HepG2 (cell line): Measurements from ENCODE around the gene CTDNEP1. TPM values are rescaled to one million over a fixed set of nuclear protein-coding genes. Genes with fewer than 3 reads are reported as not detected.
A peak's percentile ranks its signal among the peaks of the same experiment; 100 is the strongest.

Source experiments
- CENPX ChIP-seq: sonication (generic); formaldehyde crosslinking; IDR thresholded peaks from 2 replicates; pipeline ENCODE4 v1.9.0; 2021; ENCODE audit warnings: mild to moderate bottlenecking, missing genetic modification reagents, moderate library complexity
- MAFK ChIP-seq, 2 experiments: IDR thresholded peaks in 1 of 2; conservative IDR thresholded peaks in 1 of 2; 2 replicates each; pipeline ENCODE4 v1.6.1; 2011; ENCODE audit warnings: improper control_type of control experiment in 2 of 2, low read length in 2 of 2
- POLR2A ChIP-seq, 2 experiments: IDR thresholded peaks; 2 replicates each; pipeline ENCODE4 v1.6.1; 2011; ENCODE audit warnings: low read depth in 2 of 2, low read length in 2 of 2, mild to moderate bottlenecking in 1 of 2, moderate library complexity in 1 of 2; ENCODE audit not compliant: insufficient read depth in 1 of 2
- SMAD9 ChIP-seq: sonication (generic); formaldehyde crosslinking; IDR thresholded peaks from 2 replicates; pipeline ENCODE4 v1.5.1; 2020; ENCODE audit warnings: mild to moderate bottlenecking, missing genetic modification reagents
- SP2 ChIP-seq: sonication (generic); formaldehyde crosslinking; IDR thresholded peaks from 2 replicates; pipeline ENCODE4 v1.5.1; 2020; ENCODE audit warnings: mild to moderate bottlenecking, missing genetic modification reagents
- TCF7L2 ChIP-seq: IDR thresholded peaks from 2 replicates; pipeline ENCODE4 v1.6.1; 2011; ENCODE audit warnings: mild to moderate bottlenecking, low read depth, low read length, moderate library complexity
- ZNF609 ChIP-seq: sonication (generic); formaldehyde crosslinking; IDR thresholded peaks from 2 replicates; pipeline ENCODE4 v1.4.0; 2020; ENCODE audit warnings: mild to moderate bottlenecking, missing genetic modification reagents, borderline replicate concordance
- ZSCAN20 ChIP-seq: sonication (generic); formaldehyde crosslinking; IDR thresholded peaks from 2 replicates; pipeline ENCODE4 v1.4.0; 2020; ENCODE audit warnings: missing genetic modification reagents, mild to moderate bottlenecking, borderline replicate concordance
- polyA plus RNA-seq, 8 experiments: library from polyadenylated mRNA; depleted of rRNA in 3 of 8; stranded (reverse) in 7 of 8; unstranded in 1 of 8; fragments of >200 nt; fragmentation: Illumina TruSeq in 4 of 8; extraction: Trizol in 4 of 8; gene quantifications; 2 replicates each; pipeline versions ENCODE4 v1.2.1 to v1.2.3, GENCODE V29; 2011 to 2016; ENCODE audit warnings: low read depth in 4 of 8, missing spikeins in 1 of 8, mixed read lengths in 1 of 8; ENCODE audit not compliant: insufficient read depth in 1 of 8
- total RNA-seq, 5 experiments: library from RNA; depleted of rRNA; stranded (reverse); fragments of >200 nt; fragmentation: Illumina TruSeq; extraction: Trizol; gene quantifications; 2 replicates each; pipeline ENCODE4 v1.2.3, GENCODE V29; 2016; ENCODE audit warnings: low read depth in 1 of 5

The CTDNEP1 gene
- total and polyA plus RNA-seq, 2 of the 13 experiments (the other 11 are each of a cell fraction or from before 2014, with no cell fraction given), result 19.8 to 118 TPM

DNA sequence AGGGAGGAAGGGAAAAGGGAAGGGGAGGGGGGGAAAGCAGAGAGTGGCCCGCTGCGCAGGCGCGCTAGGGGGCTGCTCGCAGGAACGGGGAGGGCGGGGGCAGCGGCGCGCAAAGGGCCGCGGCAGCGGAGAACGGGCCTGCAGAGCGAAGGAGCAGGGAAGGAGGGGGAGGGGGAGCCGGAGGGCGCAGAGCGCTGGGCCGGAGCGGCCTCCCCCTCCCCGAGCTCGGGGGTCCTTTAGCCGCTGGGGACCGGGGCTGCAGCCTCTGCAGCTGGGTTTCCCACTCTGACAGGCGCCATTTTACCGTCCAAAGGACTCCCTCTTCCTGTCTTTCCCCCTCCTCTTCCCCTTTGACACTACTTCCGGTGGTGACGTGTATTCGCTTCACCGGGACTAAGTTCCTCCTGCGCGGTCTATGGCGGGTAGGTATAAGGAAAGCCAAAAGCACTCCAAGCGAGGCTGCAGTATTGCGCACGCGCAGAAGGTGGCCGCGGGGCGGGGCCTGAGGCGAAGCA lies at the start of gene CTDNEP1 (continued):
- TF ChIP-seq MAFK (conservative IDR thresholded peaks at IDR 0.05 in 1 of 2, IDR thresholded peaks at IDR 0.05 in 1 of 2; ENCODE audit: low read length in 2 of 2) (no peak), SP2 (peak; percentile 65), POLR2A (IDR thresholded peaks at IDR 0.05; ENCODE audit: insufficient read depth in 1 of 2, low read depth in 2 of 2, low read length in 2 of 2) (peak; percentile 64 to 78; a peak in 3 of 4 replicates), ZSCAN20 (CRISPR knock-in tag) (no peak), TCF7L2 (no peak), ZNF609 (no peak), SMAD9 (CRISPR knock-in tag) (no peak), CENPX (no peak)
